DND-41 (cell line): Measurements from ENCODE around the gene GTF3C4.

Experiments used
- EZH2 ChIP-seq: IDR thresholded peaks from 3 replicates; pipeline ENCODE4 v1.6.1; 2012; ENCODE audit warnings: borderline replicate concordance, low read depth, mild to moderate bottlenecking, moderate library complexity, low read length, inconsistent platforms; ENCODE audit not compliant: severe bottlenecking
- TF ChIP-seq, protein P1 (sequence below): IDR thresholded peaks from 2 replicates; pipeline ENCODE4 v1.5.1; 2012; ENCODE audit warnings: borderline replicate concordance, low read length, moderate library complexity, mild to moderate bottlenecking; ENCODE audit not compliant: poor library complexity, severe bottlenecking; ENCODE audit errors: extremely low read depth

DNA sequence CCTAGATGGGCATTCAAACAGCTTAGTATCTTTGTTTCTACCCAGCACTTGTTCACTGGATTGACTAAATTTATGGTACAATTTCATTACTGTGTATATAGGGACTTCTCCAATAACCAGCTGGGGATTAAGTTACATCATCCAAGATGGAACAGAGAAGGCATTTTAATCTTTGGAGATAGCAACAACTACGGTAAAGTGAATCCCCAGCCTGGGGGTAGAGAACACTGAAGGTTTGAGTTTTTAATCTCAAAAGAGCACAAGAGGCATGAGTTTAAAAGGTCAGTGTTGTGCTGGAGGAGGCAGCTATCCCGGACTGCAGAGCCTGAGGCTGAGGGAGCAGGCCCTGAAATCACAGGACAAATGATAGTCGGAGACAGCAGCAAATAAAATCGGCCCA lies 29.0 kb upstream of the GTF3C4 start:
- TF ChIP-seq, protein P1, sequence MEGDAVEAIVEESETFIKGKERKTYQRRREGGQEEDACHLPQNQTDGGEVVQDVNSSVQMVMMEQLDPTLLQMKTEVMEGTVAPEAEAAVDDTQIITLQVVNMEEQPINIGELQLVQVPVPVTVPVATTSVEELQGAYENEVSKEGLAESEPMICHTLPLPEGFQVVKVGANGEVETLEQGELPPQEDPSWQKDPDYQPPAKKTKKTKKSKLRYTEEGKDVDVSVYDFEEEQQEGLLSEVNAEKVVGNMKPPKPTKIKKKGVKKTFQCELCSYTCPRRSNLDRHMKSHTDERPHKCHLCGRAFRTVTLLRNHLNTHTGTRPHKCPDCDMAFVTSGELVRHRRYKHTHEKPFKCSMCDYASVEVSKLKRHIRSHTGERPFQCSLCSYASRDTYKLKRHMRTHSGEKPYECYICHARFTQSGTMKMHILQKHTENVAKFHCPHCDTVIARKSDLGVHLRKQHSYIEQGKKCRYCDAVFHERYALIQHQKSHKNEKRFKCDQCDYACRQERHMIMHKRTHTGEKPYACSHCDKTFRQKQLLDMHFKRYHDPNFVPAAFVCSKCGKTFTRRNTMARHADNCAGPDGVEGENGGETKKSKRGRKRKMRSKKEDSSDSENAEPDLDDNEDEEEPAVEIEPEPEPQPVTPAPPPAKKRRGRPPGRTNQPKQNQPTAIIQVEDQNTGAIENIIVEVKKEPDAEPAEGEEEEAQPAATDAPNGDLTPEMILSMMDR = no peak
- no peak for TF ChIP-seq EZH2
